GM19372 (cell line): Measurements from ENCODE around the gene PPP2R3A.
"Not testable (repeated sequence)": the region's sequence is repeated elsewhere in the genome, so short reads cannot be mapped to it uniquely, and the experiment has no call there.

Experiments used
- ATAC-seq: cut with Tn5 transposase; IDR thresholded peaks from one replicate; pipeline ENCODE4 v1.9.1; 2021; ENCODE audit warnings: mild to moderate bottlenecking, low read depth, moderate library complexity; ENCODE audit not compliant: unreplicated experiment

PPP2R3A gene

DNA sequence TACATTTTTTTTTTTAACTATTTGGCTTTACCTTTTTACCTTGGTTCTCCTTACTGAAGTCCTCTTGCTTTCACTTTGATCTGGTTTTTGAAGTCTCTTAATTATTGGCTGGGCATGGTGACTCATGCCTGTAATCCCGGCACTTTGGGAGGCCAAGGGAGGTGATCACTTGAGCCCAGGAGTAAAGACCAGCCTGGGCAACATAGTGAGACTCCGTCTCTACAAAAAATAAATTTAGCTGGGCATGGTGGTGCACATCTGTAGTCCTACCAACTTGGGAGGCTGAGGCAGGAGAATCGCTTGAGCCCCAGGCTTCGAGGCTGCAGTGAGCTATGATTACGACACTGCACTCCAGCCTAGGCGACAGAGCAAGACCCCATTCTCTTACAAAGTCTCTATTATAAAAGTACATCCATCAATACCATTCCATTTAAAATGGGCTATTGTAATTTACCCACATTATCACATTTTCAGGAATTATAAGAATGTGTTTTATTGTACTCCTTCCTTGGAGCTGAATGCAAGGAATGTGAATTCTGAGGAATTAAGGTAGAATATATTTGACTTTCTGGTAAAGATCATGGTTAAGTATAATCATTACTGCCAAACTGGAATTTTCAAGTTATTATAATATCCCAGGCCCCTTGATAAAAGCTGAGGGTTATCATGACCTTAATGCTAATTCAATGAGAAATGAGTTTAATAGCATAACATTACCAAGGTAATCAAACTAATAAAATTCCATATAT, 181.6 kb downstream of the PPP2R3A start:
- no peak for ATAC-seq

DNA sequence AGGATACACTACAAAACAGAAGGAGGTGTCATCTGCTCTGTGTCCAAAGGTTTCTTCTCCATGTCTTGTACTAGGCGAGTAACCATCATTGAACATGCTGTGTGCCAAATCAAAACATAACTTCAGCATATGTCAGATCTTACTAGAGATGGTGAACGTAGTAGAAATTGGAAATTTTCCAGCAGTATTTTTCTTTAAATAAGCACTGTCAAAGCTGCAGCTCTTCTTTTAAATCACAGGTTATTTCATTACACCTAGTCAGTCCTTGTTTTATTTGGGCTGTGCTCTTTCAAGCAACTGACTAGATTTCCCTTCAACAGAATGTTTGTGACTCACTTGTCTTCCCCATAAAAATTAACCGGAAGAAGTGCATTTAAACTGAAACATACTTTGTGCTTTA, 184.1 kb downstream of the PPP2R3A start:
- no peak for ATAC-seq

DNA sequence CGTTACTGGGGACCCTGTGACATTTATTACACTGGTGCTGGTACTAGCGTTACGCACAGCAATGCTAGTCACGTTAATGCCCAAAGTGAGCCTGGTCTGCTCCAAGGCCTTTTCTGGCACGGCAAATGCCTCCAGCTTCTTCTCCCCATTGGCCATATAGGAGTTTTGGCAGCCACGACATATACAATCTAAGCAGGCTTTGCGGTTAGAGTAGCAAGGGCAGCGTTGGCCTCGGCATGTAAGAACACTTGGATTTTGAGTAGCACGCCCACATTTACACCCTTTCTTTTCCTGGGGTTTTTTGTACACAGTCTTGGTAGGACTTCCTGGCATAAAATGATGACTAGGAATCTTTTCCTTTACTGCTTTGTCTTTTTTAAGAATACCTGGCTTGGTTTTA, 185.7 kb downstream of the PPP2R3A start:
- no peak for ATAC-seq

DNA sequence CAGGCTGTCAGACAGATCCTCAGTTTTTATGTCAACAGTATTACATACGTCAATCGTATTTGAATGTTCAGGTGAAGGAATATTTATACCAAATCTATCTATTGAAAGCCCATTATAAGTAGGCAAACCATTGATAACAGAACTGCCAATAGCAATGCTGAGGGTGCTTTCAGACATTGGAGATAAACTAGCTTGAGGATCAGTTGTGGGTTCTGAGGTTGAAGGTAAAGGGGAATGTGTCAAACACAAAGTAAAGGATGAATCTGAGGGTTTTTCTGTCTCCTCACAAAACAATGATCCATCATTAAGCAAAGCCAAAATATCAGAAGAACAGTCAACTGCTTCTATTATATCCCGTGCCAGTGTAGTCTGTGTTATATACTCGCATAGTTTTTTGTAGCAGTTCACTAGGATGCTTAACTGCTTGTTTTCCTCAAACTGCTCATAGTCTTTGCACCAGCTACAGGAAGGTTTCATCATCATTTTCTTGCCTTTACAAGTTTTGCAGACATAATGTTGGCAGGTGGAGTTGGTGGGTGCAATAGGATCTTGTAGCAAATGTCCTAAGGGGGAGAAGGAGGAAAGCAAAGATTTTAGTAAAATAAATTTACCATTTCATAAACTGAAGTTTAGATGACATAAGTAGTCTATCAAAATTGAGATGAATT, 186.8 kb downstream of the PPP2R3A start:
- ATAC-seq: no peak

DNA sequence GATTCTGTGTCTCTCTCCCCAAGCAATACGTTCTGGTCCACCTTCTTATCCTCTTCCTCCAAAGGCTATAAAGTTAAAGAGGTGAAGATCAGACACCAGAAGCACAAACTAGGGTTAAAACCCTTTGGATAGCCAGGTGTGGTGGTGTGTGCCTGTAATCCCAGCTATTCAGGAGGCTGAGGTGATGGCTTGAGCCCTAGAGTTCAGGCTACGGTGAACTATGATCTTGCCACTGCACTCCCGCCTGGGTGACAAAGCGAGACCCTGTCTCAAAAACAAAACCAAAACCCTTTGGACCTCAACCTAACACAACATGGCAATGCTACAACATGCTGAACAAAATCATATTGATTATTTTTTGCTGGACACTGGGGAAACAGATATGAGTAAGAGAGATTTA, 187.4 kb downstream of the PPP2R3A start:
- no peak for ATAC-seq

DNA sequence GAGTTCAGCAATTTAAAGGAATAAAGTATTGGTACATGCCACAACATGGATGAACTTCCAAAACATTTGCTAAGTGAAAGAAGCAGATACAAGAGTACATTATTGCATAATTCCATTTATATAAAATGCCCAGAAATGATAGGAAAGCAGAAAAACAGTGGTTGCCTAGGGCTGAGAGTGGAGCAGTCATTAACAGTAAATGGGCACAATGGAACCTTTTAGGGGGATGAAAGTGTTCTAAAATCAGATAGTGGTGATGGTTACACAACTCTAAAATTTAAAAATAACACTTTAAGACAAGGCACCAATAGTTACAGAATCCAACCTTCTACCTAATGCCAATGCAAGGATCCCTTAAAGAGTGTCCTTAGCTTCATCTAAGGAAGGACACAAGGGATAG, 196.0 kb downstream of the PPP2R3A start:
- no peak for ATAC-seq

DNA sequence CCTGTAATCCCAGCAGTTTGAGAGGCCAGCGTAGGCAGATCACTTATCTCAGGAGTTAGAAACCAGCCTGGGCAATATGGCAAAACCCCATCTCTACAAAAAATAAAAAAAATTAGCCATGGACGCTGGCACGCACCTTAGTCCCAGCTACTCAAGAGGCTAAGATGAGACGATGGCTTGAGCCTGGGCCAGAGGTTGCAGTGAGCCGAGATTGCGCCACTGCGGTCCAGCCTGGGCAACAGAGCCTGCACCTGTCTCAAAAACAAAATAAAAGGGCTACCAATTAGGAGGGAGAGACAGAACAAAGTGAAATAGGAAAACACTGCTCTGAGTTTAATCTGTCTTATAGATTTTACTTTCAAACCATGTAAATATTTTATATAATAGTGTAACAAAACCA, 196.8 kb downstream of the PPP2R3A start:
- no peak for ATAC-seq

DNA sequence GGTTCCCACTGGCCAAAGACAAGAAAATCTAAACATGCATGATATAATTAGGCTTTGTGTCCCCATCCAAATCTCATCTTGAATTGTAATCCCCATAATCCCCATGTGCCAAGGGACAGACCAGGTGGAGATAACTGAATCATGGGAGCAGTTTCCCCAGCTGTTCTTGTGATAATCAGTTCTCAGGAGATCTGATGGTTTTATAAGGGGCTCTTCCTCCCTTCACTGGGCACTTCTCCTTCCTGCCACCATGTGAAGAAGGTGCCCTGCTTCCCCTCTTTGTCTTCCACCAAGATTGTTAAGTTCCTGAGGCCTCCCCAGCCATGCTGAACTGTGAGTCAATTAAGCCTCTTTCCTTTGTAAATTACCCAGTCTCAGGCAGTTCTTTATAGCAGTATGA, 198.1 kb downstream of the PPP2R3A start:
- ATAC-seq: not testable (repeated sequence)

DNA sequence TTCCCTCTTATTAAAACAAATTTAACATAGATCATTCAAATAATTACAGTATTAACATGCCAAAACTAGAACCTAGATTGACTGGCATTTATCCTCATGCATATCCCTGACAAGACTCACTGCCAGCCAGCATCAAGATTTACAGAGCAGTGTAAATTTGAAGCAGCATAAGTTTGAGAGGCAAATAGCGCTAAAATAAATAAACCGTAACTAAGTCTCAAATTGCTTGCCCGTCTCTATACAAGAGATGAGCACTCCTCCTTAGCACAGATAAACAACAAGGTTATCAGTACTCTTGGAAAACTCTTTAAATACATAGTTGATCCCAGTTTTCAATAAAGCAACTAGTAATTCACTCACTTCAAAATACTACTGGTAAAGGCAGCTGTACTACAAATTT, 201.0 kb downstream of the PPP2R3A start:
- no peak for ATAC-seq

DNA sequence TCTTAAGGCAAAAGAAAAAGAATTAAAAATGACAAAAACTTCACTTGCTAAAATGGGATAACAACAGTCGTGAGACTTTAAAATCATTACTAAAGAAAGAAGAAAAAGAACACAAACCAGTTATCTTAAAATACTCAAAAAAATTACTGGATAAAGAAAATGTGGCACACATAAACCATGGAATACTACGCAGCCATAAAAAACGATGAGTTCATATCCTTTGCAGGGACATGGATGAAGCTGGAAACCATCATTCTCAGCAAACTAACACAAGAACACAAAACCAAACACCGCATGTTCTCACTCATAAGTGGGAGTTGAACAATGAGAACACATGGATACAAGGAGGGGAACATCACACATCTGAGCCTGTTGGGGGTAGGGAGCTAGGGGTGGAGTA, 202.7 kb downstream of the PPP2R3A start:
- ATAC-seq: not testable (repeated sequence)

DNA sequence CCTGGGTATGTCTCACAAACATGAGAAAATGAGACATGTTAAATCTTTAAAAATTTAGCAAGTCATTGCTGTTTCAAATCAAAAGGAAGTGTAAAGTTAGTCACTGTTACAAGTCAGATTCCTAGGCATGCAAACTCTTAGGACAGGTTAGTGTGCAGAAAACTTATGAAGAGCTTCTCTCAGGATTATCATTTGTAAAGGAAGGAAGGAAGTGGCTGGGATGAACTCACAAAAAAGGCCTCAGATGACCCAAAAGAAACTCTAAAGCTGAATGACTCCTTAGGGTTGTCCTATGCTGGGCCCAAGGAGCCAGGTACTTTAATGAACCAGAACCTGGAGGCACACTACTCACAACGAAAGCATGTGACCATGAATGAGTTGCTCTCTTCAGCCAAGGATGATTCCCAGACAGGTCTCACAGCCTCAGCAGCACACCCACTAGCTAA, 205.6 kb downstream of the PPP2R3A start:
- no peak for ATAC-seq

DNA sequence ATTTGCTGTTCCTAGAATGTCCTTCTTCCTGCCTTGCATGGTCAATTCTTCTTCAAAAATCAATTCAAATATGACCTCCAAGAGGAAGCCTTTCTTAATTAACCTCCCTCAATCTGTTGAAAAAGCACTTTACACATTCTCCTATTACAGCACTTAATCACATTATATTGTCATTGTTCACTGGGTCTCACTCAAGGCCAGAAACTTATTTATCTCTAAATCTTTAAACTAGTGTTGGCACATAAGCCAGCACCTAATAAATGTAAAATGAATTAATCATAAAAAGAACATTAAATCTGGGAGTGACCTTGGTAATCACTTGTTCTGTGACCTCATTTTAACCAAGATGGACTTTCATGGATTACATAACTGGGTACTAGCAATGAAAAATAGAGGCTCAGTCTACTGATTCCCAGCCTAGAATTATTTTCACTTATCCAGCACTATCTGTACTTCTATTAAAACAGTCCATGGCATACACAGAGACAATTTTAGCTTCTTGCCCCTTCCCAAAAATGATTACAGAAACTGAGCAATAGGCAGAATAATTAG, 208.5 kb downstream of the PPP2R3A start:
- no peak for ATAC-seq

DNA sequence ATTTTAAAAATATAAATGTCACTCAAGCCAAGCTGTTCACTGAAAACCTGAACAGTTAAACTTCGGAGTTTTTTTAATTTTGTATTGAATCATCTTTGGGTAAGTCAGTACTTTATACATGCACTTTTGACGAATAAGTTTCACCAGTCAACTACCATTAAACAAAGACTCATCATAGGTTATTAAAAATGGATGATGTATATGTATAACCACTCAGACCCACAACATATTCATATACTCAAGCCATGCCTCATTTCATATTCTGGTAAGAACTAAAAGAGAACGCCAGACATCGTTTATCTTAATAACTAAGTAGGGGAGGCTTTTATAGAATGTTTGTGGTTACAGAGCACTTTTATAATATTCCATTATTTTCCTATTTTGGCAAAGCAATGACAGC, 212.3 kb downstream of the PPP2R3A start:
- ATAC-seq: no peak

DNA sequence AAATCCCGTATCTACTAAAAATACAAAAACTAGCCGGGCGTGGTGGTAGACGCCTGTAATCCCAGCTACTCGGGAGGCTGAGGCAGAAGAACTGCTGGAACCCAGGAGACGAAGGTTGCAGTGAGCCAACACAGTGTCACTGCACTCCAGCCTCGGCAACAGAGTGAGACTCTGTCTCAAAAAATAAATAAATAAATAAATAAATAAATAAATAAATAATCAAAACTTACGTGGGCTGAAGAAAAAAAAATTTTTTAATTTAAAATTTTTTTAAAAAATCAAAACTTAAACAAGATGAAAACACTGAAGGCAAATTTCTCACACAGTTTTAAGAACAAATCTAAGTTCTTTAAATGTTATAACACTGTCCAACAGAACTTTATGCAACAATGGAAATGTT, 216.2 kb downstream of the PPP2R3A start:
- ATAC-seq: no peak

DNA sequence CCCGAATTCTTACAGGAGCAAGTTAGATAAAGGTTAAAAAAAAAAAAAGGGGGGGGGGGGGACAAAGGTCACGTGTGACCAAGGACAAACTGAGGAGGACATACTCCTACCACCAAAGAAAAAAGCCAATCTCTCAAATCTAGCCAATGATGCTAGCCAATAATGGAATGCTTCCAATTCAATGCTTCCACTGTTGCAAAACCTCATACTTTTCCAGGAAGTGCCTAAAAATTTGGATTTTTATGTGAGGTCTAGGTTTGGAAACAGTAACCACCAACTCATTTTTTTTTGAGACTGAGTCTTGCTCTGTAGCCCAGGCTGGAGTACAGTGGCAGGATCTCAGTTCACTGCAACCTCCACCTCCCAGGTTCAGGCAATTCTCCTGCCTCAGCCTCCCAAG, 219.2 kb downstream of the PPP2R3A start:
- ATAC-seq: no peak

DNA sequence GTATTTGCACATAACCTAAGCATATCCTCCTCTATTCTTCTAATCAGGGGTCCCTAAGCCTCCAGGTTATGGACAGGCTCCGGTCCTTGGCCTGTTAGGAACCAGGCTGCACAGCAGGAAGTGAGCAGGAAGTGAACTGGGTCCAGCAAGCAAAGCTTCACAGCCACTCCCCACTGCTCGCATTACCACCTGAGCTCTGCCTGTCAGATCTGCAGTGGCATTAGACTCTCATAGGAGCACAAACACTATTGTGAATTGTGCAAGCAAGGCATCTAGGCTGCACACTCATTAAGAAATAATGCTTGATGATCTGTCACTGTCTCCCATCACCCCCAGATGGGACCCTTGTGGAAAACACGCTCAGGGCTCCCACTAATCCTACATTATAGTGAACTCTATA, 220.8 kb downstream of the PPP2R3A start:
- no peak for ATAC-seq

DNA sequence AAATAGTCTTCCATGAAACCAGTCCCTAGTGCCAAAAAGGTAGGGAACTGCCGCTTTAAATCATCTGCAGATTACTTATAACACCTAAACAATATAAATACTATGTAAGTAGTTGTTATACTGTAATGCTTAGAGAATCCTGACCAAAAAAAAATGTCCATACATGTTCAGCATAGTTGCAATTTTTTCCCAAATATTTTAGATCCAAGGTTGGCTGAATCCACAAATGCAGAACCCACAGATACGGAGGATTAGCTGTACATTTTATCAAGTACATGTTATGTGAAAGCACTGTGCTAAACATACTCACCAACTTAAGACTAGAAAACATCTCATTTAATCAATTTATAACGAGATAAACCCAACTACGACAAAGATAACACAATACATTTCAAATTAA, 221.3 kb downstream of the PPP2R3A start:
- ATAC-seq: no peak

DNA sequence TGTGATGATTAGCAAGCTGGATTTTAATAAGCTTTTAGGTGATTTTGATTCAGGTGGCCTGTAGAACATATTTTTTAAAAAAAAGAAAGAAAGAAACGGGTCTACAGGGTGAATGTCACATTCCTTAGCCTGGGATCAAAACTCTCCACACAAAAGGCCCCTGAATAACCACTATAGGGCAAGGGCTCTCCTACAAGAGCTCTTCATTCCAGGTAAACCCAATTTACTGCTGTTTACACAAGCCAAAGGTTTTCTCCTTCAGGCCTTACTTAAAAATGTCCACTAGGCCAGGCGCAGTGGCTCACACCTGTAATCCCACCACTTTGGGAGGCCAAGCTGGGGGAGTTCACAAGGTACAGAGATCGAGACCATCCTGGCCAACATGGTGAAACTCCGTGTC, 222.3 kb downstream of the PPP2R3A start:
- ATAC-seq: no peak

DNA sequence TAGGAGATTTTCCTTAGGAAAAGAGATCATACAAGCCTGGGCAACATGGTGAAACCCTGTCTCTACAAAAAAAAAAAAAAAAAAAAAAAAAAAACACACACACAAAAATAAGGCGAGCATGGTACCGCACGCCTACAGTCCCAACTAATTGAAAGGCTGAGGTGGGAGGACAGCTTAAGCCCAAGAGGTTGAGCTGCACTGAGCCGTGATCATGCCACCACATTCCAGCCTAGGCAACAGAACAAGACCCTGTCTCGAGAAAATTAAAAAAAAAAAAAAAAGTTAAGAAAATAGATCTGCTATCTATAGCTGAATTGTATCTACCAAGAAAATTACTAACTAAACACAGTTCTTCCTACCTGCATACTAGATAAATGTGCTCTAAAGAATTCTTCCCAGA, 223.5 kb downstream of the PPP2R3A start:
- ATAC-seq: no peak

DNA sequence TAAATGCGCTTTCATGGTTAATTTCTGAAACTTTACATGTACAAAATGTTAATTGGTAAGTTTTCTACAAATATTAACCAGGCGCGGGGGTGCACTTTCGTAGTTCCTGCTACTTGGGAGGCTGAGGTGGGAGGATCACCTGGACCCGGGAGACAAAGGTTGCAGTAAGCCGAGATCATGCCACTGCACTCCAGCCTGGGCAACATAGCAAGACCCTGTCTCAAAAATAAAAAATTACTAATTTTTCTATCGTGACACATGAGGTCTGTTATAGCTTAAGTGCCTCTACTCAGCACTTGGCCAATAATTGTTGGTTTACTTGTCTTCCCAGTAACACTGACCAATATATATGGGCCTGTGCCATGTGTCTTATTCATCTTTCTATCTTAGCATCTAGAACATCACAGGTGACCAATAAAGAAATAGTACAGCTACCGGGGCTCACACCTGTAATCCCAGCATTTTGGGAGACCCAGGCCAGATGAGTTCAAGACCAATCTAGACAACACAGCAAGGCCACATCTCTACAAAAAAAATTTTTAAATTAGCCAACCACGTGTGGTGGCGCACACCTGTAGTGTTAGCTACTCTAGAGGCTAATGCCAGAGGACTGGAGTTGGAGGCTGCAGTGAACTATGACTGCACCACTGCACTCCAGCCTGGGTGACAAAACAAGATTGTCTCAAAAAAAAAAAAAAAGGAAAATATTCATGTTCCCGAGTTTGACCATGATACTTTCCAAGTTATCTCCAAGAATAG, 224.5 kb downstream of the PPP2R3A start:
- ATAC-seq: no peak

DNA sequence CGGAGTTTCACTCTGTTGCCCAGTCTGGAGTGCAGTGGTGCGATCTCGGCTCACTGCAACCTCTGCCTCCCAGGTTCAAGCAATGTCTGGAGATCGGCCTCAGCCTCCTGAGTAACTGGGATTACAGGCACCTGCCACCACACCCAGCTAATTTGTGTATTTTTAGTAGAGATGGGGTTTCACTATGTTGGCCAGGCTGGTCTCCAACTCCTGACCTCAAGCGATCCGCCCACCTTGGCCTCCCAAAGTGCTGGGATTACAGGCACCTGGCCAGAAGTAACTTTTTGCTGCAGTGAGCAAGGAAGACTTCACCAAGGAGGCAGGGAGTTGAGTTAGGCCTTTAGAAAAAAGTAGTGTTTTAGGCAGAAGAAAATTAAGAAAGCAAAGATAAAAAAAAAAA, 226.7 kb downstream of the PPP2R3A start:
- not testable (repeated sequence) for ATAC-seq
